PC-9 (cell line): ENCODE measurements around the gene CAPN10. TPM values are rescaled to one million over a fixed set of nuclear protein-coding genes. Genes with fewer than 3 reads are reported as not detected.
A peak's percentile ranks its signal among the peaks of the same experiment; 100 is the strongest.

Source experiments
- BruUV-seq: library from RNA; stranded (reverse); fragments of 400-500 nt; replicated peaks from 2 replicates; lab custom pipeline; 2021; lab: Mats Ljungman, UMichigan
- CTCF ChIA-PET: fragments of 300-600 bp; sonication (Branson Sonifier 250); formaldehyde crosslinking; loops from one replicate; lab custom pipeline; 2022; ENCODE audit warnings: antibody characterized with exemption; lab: Charles Lee
- POLR2A ChIA-PET: fragments of 300-600 bp; sonication (Branson Sonifier 250); formaldehyde crosslinking; loops from one replicate; lab custom pipeline; 2022; ENCODE audit warnings: antibody characterized with exemption; ENCODE audit not compliant: unreplicated experiment; lab: Charles Lee
- DNase-seq, 2 experiments: peaks; one replicate each; pipeline versions ENCODE4 v3.0.0 to v3.0.0-alpha.2; 2015 to 2022; ENCODE audit warnings: mixed read lengths in 1 of 2
- H2AFZ ChIP-seq: fragments of 200-600 bp; sonication (generic); 2 replicates; pipeline ENCODE4 v1.8.1; 2017; ENCODE audit warnings: antibody characterized with exemption
- H3F3A ChIP-seq: fragments of 200-600 bp; sonication (generic); 2 replicates; pipeline ENCODE4 v1.8.1; 2017; ENCODE audit warnings: antibody characterized with exemption, mild to moderate bottlenecking, low read depth; ENCODE audit not compliant: insufficient read depth
- H3K27ac ChIP-seq: fragments of 200-600 bp; sonication (generic); 2 replicates; pipeline ENCODE4 v1.6.1; 2016; ENCODE audit warnings: mixed run types
- H3K27me3 ChIP-seq: fragments of 200-600 bp; sonication (generic); 2 replicates; pipeline ENCODE4 v1.6.1; 2016; ENCODE audit warnings: low read depth, mixed run types; ENCODE audit not compliant: insufficient read depth
- H3K36me3 ChIP-seq: fragments of 200-600 bp; sonication (generic); 2 replicates; pipeline ENCODE4 v1.6.1; 2016; ENCODE audit warnings: low read depth, mixed run types
- H3K4me1 ChIP-seq: fragments of 200-600 bp; sonication (generic); replicated peaks from 2 replicates; pipeline ENCODE4 v1.6.1; 2016; ENCODE audit warnings: mixed run types; ENCODE audit not compliant: insufficient read depth
- H3K4me2 ChIP-seq: fragments of 200-600 bp; sonication (generic); 2 replicates; pipeline ENCODE4 v1.6.1; 2017; ENCODE audit warnings: mixed run types
- H3K4me3 ChIP-seq: fragments of 200-600 bp; sonication (generic); 2 replicates; pipeline ENCODE4 v1.6.1; 2016; ENCODE audit warnings: mixed run types
- H3K79me2 ChIP-seq: fragments of 200-600 bp; sonication (generic); 2 replicates; pipeline ENCODE4 v1.6.1; 2017; ENCODE audit warnings: low read depth, mixed run types
- H3K9me2 ChIP-seq: fragments of 200-600 bp; sonication (generic); 2 replicates; pipeline ENCODE4 v1.8.1; 2017; ENCODE audit warnings: mild to moderate bottlenecking; ENCODE audit not compliant: insufficient read depth
- H3K9me3 ChIP-seq: fragments of 200-600 bp; sonication (generic); 2 replicates; pipeline ENCODE4 v1.8.1; 2016; ENCODE audit warnings: low read depth; ENCODE audit not compliant: insufficient read depth
- H4K20me1 ChIP-seq: fragments of 200-600 bp; sonication (generic); 2 replicates; pipeline ENCODE4 v1.8.1; 2017; ENCODE audit not compliant: insufficient read depth
- CTCF ChIP-seq: fragments of 200-600 bp; sonication (generic); conservative IDR thresholded peaks from 2 replicates; pipeline ENCODE4 v1.6.1; 2017; ENCODE audit warnings: mixed run types, antibody characterized with exemption, mild to moderate bottlenecking, moderate library complexity
- EZH2 ChIP-seq: fragments of 200-600 bp; sonication (generic); IDR thresholded peaks from 2 replicates; pipeline ENCODE4 v1.8.0; 2017; ENCODE audit warnings: antibody characterized with exemption, low read depth
- intact Hi-C: fragments of 100-400 bp; cut with micrococcal nuclease; formaldehyde crosslinking; loops from one replicate; pipeline ENCODE4 v1.10.0; 2022; ENCODE audit not compliant: unreplicated experiment
- total RNA-seq: library from RNA; stranded (reverse); gene quantifications from 2 replicates; pipeline ENCODE4 v1.2.3, GENCODE V29; 2021

The CAPN10 gene
- total RNA-seq, 1 experiment from 2014 or later, result 49.8 TPM

- H4K20me1 ChIP-seq, result peaks cover 57% of the 10 kb centered on the region
- intact Hi-C loops, result no loop called here
- no peak for DNase-seq
- H3K9me2 ChIP-seq, result no peaks in the 10 kb centered on the region
- no peak overlapping the region for H3K4me3 ChIP-seq
- H3K4me2 ChIP-seq, result peak overlapping the region; percentile 99
- H3K9me3 ChIP-seq, result no peaks in the 10 kb centered on the region
- ChIA-PET CTCF (no interaction called here), POLR2A (no interaction called here)
- no TSS peak for BruUV-seq
- H3K27ac ChIP-seq, result no peak overlapping the region
- H3F3A ChIP-seq, result peaks cover 5% of the 10 kb centered on the region
- no peak for TF ChIP-seq CTCF
- H3K79me2 ChIP-seq, result peaks cover 37% of the 10 kb centered on the region
- no peaks in the 10 kb centered on the region for H3K27me3 ChIP-seq
- no peak overlapping the region for H2AFZ ChIP-seq
- H3K36me3 ChIP-seq, result no peaks in the 10 kb centered on the region
- H3K4me1 ChIP-seq, result peaks cover 31% of the 10 kb centered on the region
These were observed 15.8 kb upstream of the CAPN10 start for GRCh38 chr2:240570531-240571313.

GRCh38 chr2:240571314-240571973 lies 15.1 kb upstream of the CAPN10 start:
- DNase-seq, result no peak
- no TSS peak for BruUV-seq
- no peak overlapping the region for H3K4me2 ChIP-seq
- H3K79me2 ChIP-seq, result peaks cover 45% of the 10 kb centered on the region
- H3K27ac ChIP-seq, result no peak overlapping the region
- CTCF ChIA-PET, result no interaction called here
- no peaks in the 10 kb centered on the region for H3K27me3 ChIP-seq
- peaks cover 27% of the 10 kb centered on the region for H3K4me1 ChIP-seq
- H3K9me2 ChIP-seq, result no peaks in the 10 kb centered on the region
- no peaks in the 10 kb centered on the region; the same call in none of the 2 replicates for H3F3A ChIP-seq
- no peak overlapping the region for H3K4me3 ChIP-seq
- H4K20me1 ChIP-seq, result peaks cover 64% of the 10 kb centered on the region
- TF ChIP-seq CTCF, result no peak
- no peak for TF ChIP-seq EZH2
- intact Hi-C loops, result no loop called here
- H3K9me3 ChIP-seq, result no peaks in the 10 kb centered on the region
- peaks cover 4% of the 10 kb centered on the region for H3K36me3 ChIP-seq
- no peak overlapping the region for H2AFZ ChIP-seq
- POLR2A ChIA-PET, result no interaction called here

- no peak for DNase-seq
- peaks cover 9% of the 10 kb centered on the region for H3K36me3 ChIP-seq
- no peaks in the 10 kb centered on the region for H3K27me3 ChIP-seq
- H3F3A ChIP-seq, result no peaks in the 10 kb centered on the region; the same call in none of the 2 replicates
- no peak overlapping the region for H2AFZ ChIP-seq
- no peaks in the 10 kb centered on the region for H3K9me2 ChIP-seq
- intact Hi-C loops, result no loop called here
- no peak overlapping the region for H3K4me2 ChIP-seq
- ChIA-PET POLR2A (no interaction called here), CTCF (no interaction called here)
- TF ChIP-seq CTCF, result no peak
- no peak for TF ChIP-seq EZH2
- peaks cover 47% of the 10 kb centered on the region for H3K79me2 ChIP-seq
- BruUV-seq, result no TSS peak
- H3K4me3 ChIP-seq, result no peak overlapping the region
- H3K4me1 ChIP-seq, result peaks cover 18% of the 10 kb centered on the region
- H4K20me1 ChIP-seq, result peaks cover 73% of the 10 kb centered on the region
- H3K27ac ChIP-seq, result no peak overlapping the region
- H3K9me3 ChIP-seq, result no peaks in the 10 kb centered on the region
These were observed 14.1 kb upstream of the CAPN10 start for GRCh38 chr2:240572141-240573031.
